DND-41 (cell line): Measurements from ENCODE around the gene GOSR1.
"Not testable (repeated sequence)": the region's sequence is repeated elsewhere in the genome, so short reads cannot be mapped to it uniquely, and the experiment has no call there.

Source experiments
- ATAC-seq: fragments of 200-7000 bp; cut with Tn5 transposase; 3 replicates; pipeline ENCODE4 v1.9.1; 2021; ENCODE audit warnings: low read depth; ENCODE audit not compliant: insufficient read depth
- DNase-seq: peaks from one replicate; pipeline ENCODE4 v3.0.0-alpha.2; 2020
- H2AFZ ChIP-seq: 2 replicates; pipeline ENCODE4 v1.6.0; 2012; ENCODE audit warnings: low read depth, low read length
- H3K27ac ChIP-seq: 2 replicates; pipeline ENCODE4 v1.5.1; 2012; ENCODE audit warnings: low read length, inconsistent platforms
- H3K27me3 ChIP-seq: fragments of 200-600 bp; sonication (generic); 2 replicates; pipeline ENCODE4 v1.6.0; 2012; ENCODE audit warnings: low read length, mild to moderate bottlenecking, inconsistent platforms; ENCODE audit not compliant: insufficient read depth, poor library complexity
- H3K36me3 ChIP-seq: 2 replicates; pipeline ENCODE4 v1.5.1; 2012; ENCODE audit warnings: low read length, inconsistent platforms; ENCODE audit not compliant: insufficient read depth
- H3K4me1 ChIP-seq: 2 replicates; pipeline ENCODE4 v1.5.1; 2012; ENCODE audit warnings: mild to moderate bottlenecking, low read length; ENCODE audit not compliant: insufficient read depth
- H3K4me2 ChIP-seq: 2 replicates; pipeline ENCODE4 v1.6.0; 2012; ENCODE audit warnings: mild to moderate bottlenecking, moderate library complexity, low read length, inconsistent platforms; ENCODE audit not compliant: insufficient read depth
- H3K4me3 ChIP-seq, 2 experiments: fragments of 200-600 bp in 1 of 2; shearing (Covaris generic) in 1 of 2; 2 replicates each; pipeline ENCODE4 v1.5.1; 2012 to 2016; ENCODE audit warnings: inconsistent platforms in 2 of 2, low read length in 2 of 2, mild to moderate bottlenecking in 2 of 2, low read depth in 1 of 2, moderate library complexity in 1 of 2
- H3K79me2 ChIP-seq: 2 replicates; pipeline ENCODE4 v1.6.0; 2012; ENCODE audit warnings: low read length, inconsistent platforms; ENCODE audit not compliant: insufficient read depth
- H3K9ac ChIP-seq: 2 replicates; pipeline ENCODE4 v1.6.0; 2012; ENCODE audit warnings: low read depth, mild to moderate bottlenecking, inconsistent platforms, low read length, moderate library complexity
- H3K9me3 ChIP-seq: 2 replicates; pipeline ENCODE4 v1.5.1; 2012; ENCODE audit warnings: low read length, moderate library complexity, mild to moderate bottlenecking, inconsistent platforms; ENCODE audit not compliant: insufficient read depth, severe bottlenecking
- H4K20me1 ChIP-seq: 2 replicates; pipeline ENCODE4 v1.6.0; 2012; ENCODE audit warnings: low read length; ENCODE audit not compliant: insufficient read depth
- EZH2 ChIP-seq: IDR thresholded peaks from 3 replicates; pipeline ENCODE4 v1.6.1; 2012; ENCODE audit warnings: borderline replicate concordance, low read depth, mild to moderate bottlenecking, moderate library complexity, low read length, inconsistent platforms; ENCODE audit not compliant: severe bottlenecking
- TF ChIP-seq, protein P1 (sequence below): IDR thresholded peaks from 2 replicates; pipeline ENCODE4 v1.5.1; 2012; ENCODE audit warnings: borderline replicate concordance, low read length, moderate library complexity, mild to moderate bottlenecking; ENCODE audit not compliant: poor library complexity, severe bottlenecking; ENCODE audit errors: extremely low read depth

Gene GOSR1

GRCh38 chr17:30436729-30437128, 40.5 kb upstream of the GOSR1 start:
- Histone ChIP-seq H3K36me3 (peaks cover 23% of the 10 kb centered on the region; the same call in 1 of the 2 replicates), H4K20me1 (no peaks in the 10 kb centered on the region), H2AFZ (no peak overlapping the region), H3K4me3 (no peak overlapping the region), H3K4me2 (no peak overlapping the region), H3K79me2 (no peaks in the 10 kb centered on the region), H3K27me3 (no peaks in the 10 kb centered on the region), H3K9me3 (no peaks in the 10 kb centered on the region), H3K9ac (no peak overlapping the region), H3K4me1 (no peaks in the 10 kb centered on the region), H3K27ac (no peak overlapping the region)
- no peak for DNase-seq
- TF ChIP-seq EZH2: no peak
- TF ChIP-seq, protein P1, sequence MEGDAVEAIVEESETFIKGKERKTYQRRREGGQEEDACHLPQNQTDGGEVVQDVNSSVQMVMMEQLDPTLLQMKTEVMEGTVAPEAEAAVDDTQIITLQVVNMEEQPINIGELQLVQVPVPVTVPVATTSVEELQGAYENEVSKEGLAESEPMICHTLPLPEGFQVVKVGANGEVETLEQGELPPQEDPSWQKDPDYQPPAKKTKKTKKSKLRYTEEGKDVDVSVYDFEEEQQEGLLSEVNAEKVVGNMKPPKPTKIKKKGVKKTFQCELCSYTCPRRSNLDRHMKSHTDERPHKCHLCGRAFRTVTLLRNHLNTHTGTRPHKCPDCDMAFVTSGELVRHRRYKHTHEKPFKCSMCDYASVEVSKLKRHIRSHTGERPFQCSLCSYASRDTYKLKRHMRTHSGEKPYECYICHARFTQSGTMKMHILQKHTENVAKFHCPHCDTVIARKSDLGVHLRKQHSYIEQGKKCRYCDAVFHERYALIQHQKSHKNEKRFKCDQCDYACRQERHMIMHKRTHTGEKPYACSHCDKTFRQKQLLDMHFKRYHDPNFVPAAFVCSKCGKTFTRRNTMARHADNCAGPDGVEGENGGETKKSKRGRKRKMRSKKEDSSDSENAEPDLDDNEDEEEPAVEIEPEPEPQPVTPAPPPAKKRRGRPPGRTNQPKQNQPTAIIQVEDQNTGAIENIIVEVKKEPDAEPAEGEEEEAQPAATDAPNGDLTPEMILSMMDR: no peak
- no peak for ATAC-seq

DNA sequence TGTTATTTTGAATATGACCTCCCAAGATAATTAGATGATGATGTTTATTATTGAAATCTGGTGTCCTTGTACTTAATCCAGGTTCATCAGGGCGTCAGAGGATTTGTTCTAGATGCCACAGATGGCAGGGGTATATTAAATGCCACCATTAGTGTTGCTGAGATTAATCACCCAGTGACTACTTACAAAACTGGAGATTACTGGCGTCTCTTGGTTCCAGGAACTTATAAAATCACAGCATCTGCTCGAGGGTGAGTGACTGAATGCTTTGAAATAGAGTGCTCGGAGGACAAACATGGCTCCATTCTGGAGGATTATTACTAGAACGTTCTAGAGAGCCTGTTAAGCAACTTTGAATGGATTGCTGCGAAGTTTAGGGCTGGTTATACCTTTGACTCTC, 33.5 kb upstream of the GOSR1 start:
- H2AFZ ChIP-seq: no peak overlapping the region
- H3K4me1 ChIP-seq: no peaks in the 10 kb centered on the region
- TF ChIP-seq, protein P1: no peak
- no peak for TF ChIP-seq EZH2
- no peak for ATAC-seq
- H3K27ac ChIP-seq: no peak overlapping the region
- H3K9me3 ChIP-seq: no peaks in the 10 kb centered on the region
- no peak overlapping the region for H3K9ac ChIP-seq
- H3K27me3 ChIP-seq: no peaks in the 10 kb centered on the region
- no peaks in the 10 kb centered on the region for H3K79me2 ChIP-seq
- no peak for DNase-seq
- H3K36me3 ChIP-seq: peaks cover 12% of the 10 kb centered on the region
- no peaks in the 10 kb centered on the region for H4K20me1 ChIP-seq
- H3K4me2 ChIP-seq: no peak overlapping the region
- no peak overlapping the region for H3K4me3 ChIP-seq

GRCh38 chr17:30446640-30447039, 30.6 kb upstream of the GOSR1 start:
- not testable (repeated sequence) for H3K79me2 ChIP-seq, H3K4me2 ChIP-seq, DNase-seq, H4K20me1 ChIP-seq, H2AFZ ChIP-seq, ATAC-seq, H3K27me3 ChIP-seq, H3K9ac ChIP-seq, H3K9me3 ChIP-seq, H3K27ac ChIP-seq, H3K4me1 ChIP-seq, H3K4me3 ChIP-seq
- peaks cover 29% of the 10 kb centered on the region for H3K36me3 ChIP-seq

DNA sequence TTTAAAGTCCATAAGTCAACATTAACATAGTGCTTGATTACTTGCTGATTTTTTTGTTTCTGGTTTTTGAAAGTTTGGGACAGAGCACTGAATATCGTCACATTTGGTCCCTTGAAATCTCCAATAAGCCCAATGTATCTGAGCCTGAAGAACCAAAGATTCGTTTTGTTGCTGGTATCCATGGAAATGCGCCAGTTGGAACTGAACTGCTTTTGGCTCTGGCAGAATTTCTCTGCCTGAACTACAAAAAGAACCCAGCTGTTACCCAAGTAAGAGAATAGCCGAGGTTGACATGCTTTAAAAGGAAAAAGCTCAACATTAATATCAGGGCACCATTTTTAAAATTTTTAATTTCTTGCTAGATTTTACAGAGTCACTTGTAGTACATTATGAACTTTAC, 27.7 kb upstream of the GOSR1 start:
- H3K27ac ChIP-seq: no peak overlapping the region
- no peaks in the 10 kb centered on the region for H3K4me1 ChIP-seq
- ATAC-seq (no peak), DNase-seq (no peak)
- H2AFZ ChIP-seq: no peak overlapping the region
- no peak overlapping the region for H3K4me2 ChIP-seq
- peaks cover 34% of the 10 kb centered on the region for H3K36me3 ChIP-seq
- H3K4me3 ChIP-seq: no peak overlapping the region
- no peaks in the 10 kb centered on the region for H4K20me1 ChIP-seq
- no peaks in the 10 kb centered on the region for H3K79me2 ChIP-seq
- no peaks in the 10 kb centered on the region for H3K27me3 ChIP-seq
- no peak overlapping the region for H3K9ac ChIP-seq
- TF ChIP-seq EZH2: no peak
- TF ChIP-seq, protein P1: no peak
- no peaks in the 10 kb centered on the region for H3K9me3 ChIP-seq
